HepG2 (cell line): ENCODE measurements around the gene PRKCE. TPM values are rescaled to one million over a fixed set of nuclear protein-coding genes. Genes with fewer than 3 reads are reported as not detected.
A peak's percentile ranks its signal among the peaks of the same experiment; 100 is the strongest.

ENCODE experiments used
- ATF7-NPFF ChIP-seq: sonication (generic); formaldehyde crosslinking; IDR thresholded peaks from 2 replicates; pipeline ENCODE4 v1.8.1; 2023; ENCODE audit warnings: mild to moderate bottlenecking, low read depth, missing genetic modification reagents, moderate library complexity
- DMAP1 ChIP-seq: IDR thresholded peaks from 2 replicates; pipeline ENCODE4 v1.6.1; 2016
- FOSL1 ChIP-seq: sonication (generic); formaldehyde crosslinking; IDR thresholded peaks from 2 replicates; pipeline ENCODE4 v1.9.0; 2021; ENCODE audit warnings: missing genetic modification reagents, borderline replicate concordance
- FOXA3 ChIP-seq: IDR thresholded peaks from 2 replicates; pipeline ENCODE4 v1.6.1; 2016; ENCODE audit warnings: missing genetic modification reagents, missing compliant biosample characterization
- HOXD1 ChIP-seq: sonication (generic); formaldehyde crosslinking; IDR thresholded peaks from 2 replicates; pipeline ENCODE4 v1.5.0; 2020; ENCODE audit warnings: missing genetic modification reagents
- ISL2 ChIP-seq: sonication (generic); formaldehyde crosslinking; IDR thresholded peaks from 2 replicates; pipeline ENCODE4 v1.5.0; 2020; ENCODE audit warnings: missing genetic modification reagents
- MBNL3 ChIP-seq: fragments of 250-450 bp; sonication (Bioruptor Pico); conservative IDR thresholded peaks from 2 replicates; pipeline ENCODE4 v1.8.0; 2022; ENCODE audit warnings: mild to moderate bottlenecking, inconsistent platforms
- MTF2 ChIP-seq: sonication (generic); formaldehyde crosslinking; IDR thresholded peaks from 2 replicates; pipeline ENCODE4 v1.5.0; 2020; ENCODE audit warnings: missing genetic modification reagents, borderline replicate concordance
- NFE2L1 ChIP-seq: sonication (generic); formaldehyde crosslinking; IDR thresholded peaks from 2 replicates; pipeline ENCODE4 v1.4.0; 2020; ENCODE audit warnings: missing genetic modification reagents, mild to moderate bottlenecking, borderline replicate concordance
- REL ChIP-seq: sonication (generic); formaldehyde crosslinking; conservative IDR thresholded peaks from 2 replicates; pipeline ENCODE4 v1.8.0; 2022; ENCODE audit warnings: mild to moderate bottlenecking, missing genetic modification reagents, moderate library complexity
- RFXAP ChIP-seq: sonication (generic); formaldehyde crosslinking; IDR thresholded peaks from 2 replicates; pipeline ENCODE4 v1.4.0; 2020; ENCODE audit warnings: missing genetic modification reagents, borderline replicate concordance
- SAP130 ChIP-seq: IDR thresholded peaks from 2 replicates; pipeline ENCODE4 v1.6.1; 2016; ENCODE audit warnings: low read depth
- SP5 ChIP-seq: IDR thresholded peaks from 2 replicates; pipeline ENCODE4 v1.6.1; 2016; ENCODE audit warnings: low read depth, borderline replicate concordance
- ZFP1 ChIP-seq: IDR thresholded peaks from 2 replicates; pipeline ENCODE4 v1.6.1; 2016
- ZMYM4 ChIP-seq: sonication (generic); formaldehyde crosslinking; IDR thresholded peaks from 2 replicates; pipeline ENCODE4 v1.8.1; 2023; ENCODE audit warnings: mild to moderate bottlenecking, missing genetic modification reagents
- ZNF205 ChIP-seq: IDR thresholded peaks from 2 replicates; pipeline ENCODE4 v1.6.1; 2018; ENCODE audit warnings: missing biosample characterization, missing genetic modification reagents
- ZNF879 ChIP-seq: sonication (generic); formaldehyde crosslinking; IDR thresholded peaks from 2 replicates; pipeline ENCODE4 v1.8.1; 2023; ENCODE audit warnings: missing genetic modification reagents
- polyA plus RNA-seq, 8 experiments: library from polyadenylated mRNA; depleted of rRNA in 3 of 8; stranded (reverse) in 7 of 8; unstranded in 1 of 8; fragments of >200 nt; fragmentation: Illumina TruSeq in 4 of 8; extraction: Trizol in 4 of 8; gene quantifications; 2 replicates each; pipeline versions ENCODE4 v1.2.1 to v1.2.3, GENCODE V29; 2011 to 2016; ENCODE audit warnings: low read depth in 4 of 8, missing spikeins in 1 of 8, mixed read lengths in 1 of 8; ENCODE audit not compliant: insufficient read depth in 1 of 8
- total RNA-seq, 5 experiments: library from RNA; depleted of rRNA; stranded (reverse); fragments of >200 nt; fragmentation: Illumina TruSeq; extraction: Trizol; gene quantifications; 2 replicates each; pipeline ENCODE4 v1.2.3, GENCODE V29; 2016; ENCODE audit warnings: low read depth in 1 of 5
- TF ChIP-seq, protein P1 (sequence below): sonication (generic); formaldehyde crosslinking; IDR thresholded peaks from 2 replicates; pipeline ENCODE4 v1.4.0; 2020; ENCODE audit warnings: missing genetic modification reagents, borderline replicate concordance
- TF ChIP-seq, protein P2 (sequence below): sonication (generic); formaldehyde crosslinking; IDR thresholded peaks from 2 replicates; pipeline ENCODE4 v1.5.0; 2020; ENCODE audit warnings: mild to moderate bottlenecking, missing genetic modification reagents, borderline replicate concordance
- TF ChIP-seq, protein P3 (sequence below): sonication (generic); formaldehyde crosslinking; IDR thresholded peaks from 2 replicates; pipeline ENCODE4 v1.4.0; 2020; ENCODE audit warnings: missing genetic modification reagents
- TF ChIP-seq, protein P4 (sequence below): IDR thresholded peaks from 2 replicates; pipeline ENCODE4 v1.6.1; 2016; ENCODE audit warnings: missing compliant biosample characterization, missing genetic modification reagents, borderline replicate concordance

The PRKCE gene
- total and polyA plus RNA-seq, 2 of the 13 experiments (the other 11 are each of a cell fraction or from before 2014, with no cell fraction given), result 1.0 to 3.9 TPM

DNA sequence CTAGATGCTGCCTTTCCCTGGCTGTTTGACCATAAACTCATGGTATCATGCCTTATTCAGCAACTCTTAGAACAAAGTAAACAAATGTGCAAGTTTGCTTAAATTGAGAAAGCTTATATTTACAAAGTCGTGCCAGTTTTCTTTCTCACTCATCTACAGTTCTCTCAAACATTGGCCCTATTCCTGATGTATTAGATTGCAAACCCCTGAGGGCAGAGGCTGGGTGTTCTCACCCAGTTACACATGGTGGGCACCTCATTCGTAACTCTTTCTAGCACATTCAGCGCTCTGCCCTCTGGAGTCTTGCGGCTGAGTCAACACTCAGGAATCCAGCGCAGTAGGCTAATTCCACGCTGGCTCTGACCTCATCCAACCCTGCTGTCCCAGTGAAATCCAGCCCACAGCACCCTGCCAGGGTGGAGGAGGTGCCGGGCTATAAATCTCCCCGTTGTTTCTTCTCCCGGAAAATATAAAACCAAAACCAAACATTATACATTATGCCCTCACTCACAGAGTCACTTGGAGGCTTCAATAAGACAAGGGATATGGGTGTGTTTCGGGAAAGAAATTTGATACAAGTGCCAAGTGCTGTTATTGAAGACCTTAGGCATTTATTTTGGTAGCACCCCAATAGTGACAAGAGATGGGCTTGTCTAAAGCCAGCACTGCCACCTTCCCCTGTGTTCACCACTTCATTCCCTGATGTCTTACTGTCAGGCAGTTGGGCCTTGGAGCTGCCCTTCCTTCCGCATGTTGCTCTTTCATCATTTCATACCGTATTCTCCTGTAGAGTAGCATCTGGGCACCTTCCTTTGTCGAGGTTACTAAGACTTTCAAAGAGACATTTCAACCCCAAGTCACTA is 287.4 kb downstream of the PRKCE start (continued):
- TF ChIP-seq FOXA3 (CRISPR knock-in tag), result peak; percentile 24; the same call in 1 of the 2 replicates
- no peak for TF ChIP-seq HOXD1 (CRISPR knock-in tag)
- no peak for TF ChIP-seq ATF7-NPFF (CRISPR knock-in tag)
- no peak for TF ChIP-seq ZNF205 (CRISPR knock-in tag)
- TF ChIP-seq, protein P1, sequence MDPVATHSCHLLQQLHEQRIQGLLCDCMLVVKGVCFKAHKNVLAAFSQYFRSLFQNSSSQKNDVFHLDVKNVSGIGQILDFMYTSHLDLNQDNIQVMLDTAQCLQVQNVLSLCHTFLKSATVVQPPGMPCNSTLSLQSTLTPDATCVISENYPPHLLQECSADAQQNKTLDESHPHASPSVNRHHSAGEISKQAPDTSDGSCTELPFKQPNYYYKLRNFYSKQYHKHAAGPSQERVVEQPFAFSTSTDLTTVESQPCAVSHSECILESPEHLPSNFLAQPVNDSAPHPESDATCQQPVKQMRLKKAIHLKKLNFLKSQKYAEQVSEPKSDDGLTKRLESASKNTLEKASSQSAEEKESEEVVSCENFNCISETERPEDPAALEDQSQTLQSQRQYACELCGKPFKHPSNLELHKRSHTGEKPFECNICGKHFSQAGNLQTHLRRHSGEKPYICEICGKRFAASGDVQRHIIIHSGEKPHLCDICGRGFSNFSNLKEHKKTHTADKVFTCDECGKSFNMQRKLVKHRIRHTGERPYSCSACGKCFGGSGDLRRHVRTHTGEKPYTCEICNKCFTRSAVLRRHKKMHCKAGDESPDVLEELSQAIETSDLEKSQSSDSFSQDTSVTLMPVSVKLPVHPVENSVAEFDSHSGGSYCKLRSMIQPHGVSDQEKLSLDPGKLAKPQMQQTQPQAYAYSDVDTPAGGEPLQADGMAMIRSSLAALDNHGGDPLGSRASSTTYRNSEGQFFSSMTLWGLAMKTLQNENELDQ (CRISPR knock-in tag), result no peak
- TF ChIP-seq, protein P2, sequence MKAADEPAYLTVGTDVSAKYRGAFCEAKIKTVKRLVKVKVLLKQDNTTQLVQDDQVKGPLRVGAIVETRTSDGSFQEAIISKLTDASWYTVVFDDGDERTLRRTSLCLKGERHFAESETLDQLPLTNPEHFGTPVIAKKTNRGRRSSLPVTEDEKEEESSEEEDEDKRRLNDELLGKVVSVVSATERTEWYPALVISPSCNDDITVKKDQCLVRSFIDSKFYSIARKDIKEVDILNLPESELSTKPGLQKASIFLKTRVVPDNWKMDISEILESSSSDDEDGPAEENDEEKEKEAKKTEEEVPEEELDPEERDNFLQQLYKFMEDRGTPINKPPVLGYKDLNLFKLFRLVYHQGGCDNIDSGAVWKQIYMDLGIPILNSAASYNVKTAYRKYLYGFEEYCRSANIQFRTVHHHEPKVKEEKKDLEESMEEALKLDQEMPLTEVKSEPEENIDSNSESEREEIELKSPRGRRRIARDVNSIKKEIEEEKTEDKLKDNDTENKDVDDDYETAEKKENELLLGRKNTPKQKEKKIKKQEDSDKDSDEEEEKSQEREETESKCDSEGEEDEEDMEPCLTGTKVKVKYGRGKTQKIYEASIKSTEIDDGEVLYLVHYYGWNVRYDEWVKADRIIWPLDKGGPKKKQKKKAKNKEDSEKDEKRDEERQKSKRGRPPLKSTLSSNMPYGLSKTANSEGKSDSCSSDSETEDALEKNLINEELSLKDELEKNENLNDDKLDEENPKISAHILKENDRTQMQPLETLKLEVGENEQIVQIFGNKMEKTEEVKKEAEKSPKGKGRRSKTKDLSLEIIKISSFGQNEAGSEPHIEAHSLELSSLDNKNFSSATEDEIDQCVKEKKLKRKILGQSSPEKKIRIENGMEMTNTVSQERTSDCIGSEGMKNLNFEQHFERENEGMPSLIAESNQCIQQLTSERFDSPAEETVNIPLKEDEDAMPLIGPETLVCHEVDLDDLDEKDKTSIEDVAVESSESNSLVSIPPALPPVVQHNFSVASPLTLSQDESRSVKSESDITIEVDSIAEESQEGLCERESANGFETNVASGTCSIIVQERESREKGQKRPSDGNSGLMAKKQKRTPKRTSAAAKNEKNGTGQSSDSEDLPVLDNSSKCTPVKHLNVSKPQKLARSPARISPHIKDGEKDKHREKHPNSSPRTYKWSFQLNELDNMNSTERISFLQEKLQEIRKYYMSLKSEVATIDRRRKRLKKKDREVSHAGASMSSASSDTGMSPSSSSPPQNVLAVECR (CRISPR knock-in tag), result peak; percentile 19; the same call in 1 of the 2 replicates
- 0 out of 2 replicates have a peak, but pooled peaks have one; percentile 32 for TF ChIP-seq MTF2
- no peak for TF ChIP-seq REL (CRISPR knock-in tag)
- no peak for TF ChIP-seq MBNL3 (CRISPR knock-in tag)
- no peak for TF ChIP-seq RFXAP
- peak; percentile 86 for TF ChIP-seq FOSL1 (CRISPR knock-in tag)
- no peak for TF ChIP-seq DMAP1 (CRISPR knock-in tag)
- TF ChIP-seq ZFP1, result no peak
- TF ChIP-seq ZMYM4 (CRISPR knock-in tag), result no peak
- no peak for TF ChIP-seq ZNF879 (CRISPR knock-in tag)
- no peak for TF ChIP-seq SP5 (CRISPR knock-in tag)
- TF ChIP-seq SAP130 (CRISPR knock-in tag), result no peak
- TF ChIP-seq, protein P3, sequence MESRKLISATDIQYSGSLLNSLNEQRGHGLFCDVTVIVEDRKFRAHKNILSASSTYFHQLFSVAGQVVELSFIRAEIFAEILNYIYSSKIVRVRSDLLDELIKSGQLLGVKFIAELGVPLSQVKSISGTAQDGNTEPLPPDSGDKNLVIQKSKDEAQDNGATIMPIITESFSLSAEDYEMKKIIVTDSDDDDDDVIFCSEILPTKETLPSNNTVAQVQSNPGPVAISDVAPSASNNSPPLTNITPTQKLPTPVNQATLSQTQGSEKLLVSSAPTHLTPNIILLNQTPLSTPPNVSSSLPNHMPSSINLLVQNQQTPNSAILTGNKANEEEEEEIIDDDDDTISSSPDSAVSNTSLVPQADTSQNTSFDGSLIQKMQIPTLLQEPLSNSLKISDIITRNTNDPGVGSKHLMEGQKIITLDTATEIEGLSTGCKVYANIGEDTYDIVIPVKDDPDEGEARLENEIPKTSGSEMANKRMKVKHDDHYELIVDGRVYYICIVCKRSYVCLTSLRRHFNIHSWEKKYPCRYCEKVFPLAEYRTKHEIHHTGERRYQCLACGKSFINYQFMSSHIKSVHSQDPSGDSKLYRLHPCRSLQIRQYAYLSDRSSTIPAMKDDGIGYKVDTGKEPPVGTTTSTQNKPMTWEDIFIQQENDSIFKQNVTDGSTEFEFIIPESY (CRISPR knock-in tag), result 0 out of 2 replicates have a peak, but pooled peaks have one; percentile 57
- no peak for TF ChIP-seq NFE2L1 (CRISPR knock-in tag)
- TF ChIP-seq ISL2 (CRISPR knock-in tag), result no peak
- TF ChIP-seq, protein P4, sequence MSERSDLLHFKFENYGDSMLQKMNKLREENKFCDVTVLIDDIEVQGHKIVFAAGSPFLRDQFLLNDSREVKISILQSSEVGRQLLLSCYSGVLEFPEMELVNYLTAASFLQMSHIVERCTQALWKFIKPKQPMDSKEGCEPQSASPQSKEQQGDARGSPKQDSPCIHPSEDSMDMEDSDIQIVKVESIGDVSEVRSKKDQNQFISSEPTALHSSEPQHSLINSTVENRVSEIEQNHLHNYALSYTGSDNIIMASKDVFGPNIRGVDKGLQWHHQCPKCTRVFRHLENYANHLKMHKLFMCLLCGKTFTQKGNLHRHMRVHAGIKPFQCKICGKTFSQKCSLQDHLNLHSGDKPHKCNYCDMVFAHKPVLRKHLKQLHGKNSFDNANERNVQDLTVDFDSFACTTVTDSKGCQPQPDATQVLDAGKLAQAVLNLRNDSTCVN (CRISPR knock-in tag), result peak; percentile 20; the same call in 1 of the 2 replicates
